Psoas muscle (tissue), 8 donors: ENCODE measurements around the gene EXD1. TPM values are rescaled to one million over a fixed set of nuclear protein-coding genes. Genes with fewer than 3 reads are reported as not detected.

ENCODE experiments used
- ATAC-seq, 4 donors: fragments of 200-7000 bp; cut with Tn5 transposase; one replicate each; pipeline ENCODE4 v1.9.1; 2020; ENCODE audit warnings: moderate library complexity in 3 of 4, mild to moderate bottlenecking in 2 of 4
- DNase-seq, 2 donors: peaks; one replicate each; pipeline ENCODE4 v3.0.0-alpha.2; 2020
- H3K27ac ChIP-seq: fragments of 200-600 bp; one replicate; pipeline ENCODE4 v1.8.0; 2022
- H3K27me3 ChIP-seq, 3 donors: fragments of 200-600 bp in 1 of 3; one replicate each; pipeline versions ENCODE4 v1.6.1 to v1.8.0; 2013 to 2022; ENCODE audit warnings: low read length in 2 of 3, mild to moderate bottlenecking in 2 of 3, moderate library complexity in 1 of 3; ENCODE audit not compliant: insufficient read depth in 3 of 3
- H3K36me3 ChIP-seq, 2 donors: fragments of 200-600 bp in 1 of 2; one replicate each; pipeline versions ENCODE4 v1.6.1 to v1.8.0; 2013 to 2022; ENCODE audit warnings: low read depth in 1 of 2, mild to moderate bottlenecking in 1 of 2, moderate library complexity in 1 of 2; ENCODE audit not compliant: insufficient read depth in 1 of 2
- H3K4me1 ChIP-seq: fragments of 200-600 bp; one replicate; pipeline ENCODE4 v1.8.0; 2022
- H3K4me3 ChIP-seq: fragments of 200-600 bp; one replicate; pipeline ENCODE4 v1.8.0; 2022; ENCODE audit warnings: mild to moderate bottlenecking
- H3K9me3 ChIP-seq: fragments of 200-600 bp; one replicate; pipeline ENCODE4 v1.8.0; 2022
- CTCF ChIP-seq: fragments of 200-600 bp; IDR thresholded peaks from one replicate; pipeline ENCODE4 v1.8.0; 2022; ENCODE audit warnings: antibody characterized with exemption
- WGBS, 3 donors: extraction: QIAGEN DNeasy Blood & Tissue Kit; methylation state at CpG; one replicate each; pipeline versions ENCODE4 v1.1.6 to v1.1.7; 2013; 5-methylcytosine and 5-hydroxymethylcytosine counted together
- intact Hi-C, 2 donors: fragments of 100-400 bp; cut with DNase I; formaldehyde crosslinking; loops; one replicate each; pipeline versions ENCODE4 v1.11.0 to v1.14.2; 2022
- polyA plus RNA-seq, 3 donors: library from polyadenylated mRNA; stranded (reverse); fragments of 200-250 nt; gene quantifications; one replicate each; pipeline ENCODE4 v1.2.3, GENCODE V29; 2013
- total RNA-seq, 4 donors: library from RNA; stranded (reverse); fragmentation: NEBNext Ultra II Directional in 2 of 4; extraction: Animal tissue kit (Norgen Biotek cat#: 25700) in 2 of 4; gene quantifications; one replicate each; pipeline versions ENCODE4 v1.2.1 to v1.2.4, GENCODE V29; 2021 to 2023
- donor health status: healthy with polysubstance abuse.
- donor health status: DM: no; HTN: no; CAD: no; lungs with moderate emphysema.
- donor health status: Bipolar disorder and iron deficiency.
- donor health status: healthy.
- donor health status: DM: yes; HTN: yes; CAD: no.
- donor health status: DM: no; HTN: no; CAD: no.
- donor health status: DM: no; HTN: no; CAD: no.
- donor health status: DM: yes; HTN: yes; CAD: no.

The EXD1 gene
- total and polyA plus RNA-seq, 7 donors: 0.43 TPM; not detected in 6

- intact Hi-C loops: no loop called here
- Histone ChIP-seq H3K4me3 (no peak overlapping the region), H3K4me1 (no peaks in the 10 kb centered on the region), H3K36me3 (no peaks in the 10 kb centered on the region), H3K9me3 (no peaks in the 10 kb centered on the region), H3K27ac (no peak overlapping the region), H3K27me3 (peaks cover 0 to 9% (median 0%) of the 10 kb centered on the region in 3 donors)
- TF ChIP-seq CTCF: no peak
- DNase-seq: no peak
- WGBS, 3 donors: 29 to 45% (median 32%) methylated on average over 1 of the region's 1 CpG
- ATAC-seq: no peak
Measured at GRCh38 chr15:41218851-41219250, 11.7 kb downstream of the EXD1 start.

- Histone ChIP-seq H3K4me1 (no peaks in the 10 kb centered on the region), H3K4me3 (no peak overlapping the region), H3K27ac (no peak overlapping the region), H3K27me3 (peaks cover 0 to 17% (median 0%) of the 10 kb centered on the region in 3 donors), H3K9me3 (no peaks in the 10 kb centered on the region), H3K36me3 (no peaks in the 10 kb centered on the region)
- DNase-seq (no peak), ATAC-seq (no peak)
- intact Hi-C loops: no loop called here
- no peak for TF ChIP-seq CTCF
- WGBS, 3 donors: 69 to 80% (median 71%) methylated on average over 2 of the region's 2 CpGs
Measured at GRCh38 chr15:41215708-41216107, 14.8 kb downstream of the EXD1 start.

- H3K4me3 ChIP-seq: no peak overlapping the region
- H3K4me1 ChIP-seq: no peaks in the 10 kb centered on the region
- TF ChIP-seq CTCF: no peak
- no peaks in the 10 kb centered on the region for H3K36me3 ChIP-seq
- no peak overlapping the region for H3K27ac ChIP-seq
- no peaks in the 10 kb centered on the region for H3K9me3 ChIP-seq
- no peak for ATAC-seq
- peaks cover 0 to 12% (median 0%) of the 10 kb centered on the region in 3 donors for H3K27me3 ChIP-seq
- intact Hi-C loops: no loop called here
- WGBS, 3 donors: 70 to 88% (median 79%) methylated on average over 5 of the region's 5 CpGs
- DNase-seq: no peak
Measured at GRCh38 chr15:41207687-41208448, 22.7 kb downstream of the EXD1 start.

- intact Hi-C loops: no loop called here
- 65 to 85% (median 69%) methylated on average over 3 of the region's 3 CpGs for WGBS, 3 donors
- Histone ChIP-seq H3K4me1 (no peaks in the 10 kb centered on the region), H3K36me3 (no peaks in the 10 kb centered on the region), H3K4me3 (no peak overlapping the region), H3K27ac (no peak overlapping the region), H3K9me3 (no peaks in the 10 kb centered on the region), H3K27me3 (peaks cover 0 to 4% (median 0%) of the 10 kb centered on the region in 3 donors)
- DNase-seq: no peak
- no peak for TF ChIP-seq CTCF
- ATAC-seq: no peak
Measured at GRCh38 chr15:41205315-41205714, 25.2 kb downstream of the EXD1 start.

GRCh38 chr15:41203395-41203794 is 27.2 kb downstream of the EXD1 start:
- 82 to 89% (median 84%) methylated on average over 7 of the region's 7 CpGs for WGBS, 3 donors
- ATAC-seq: no peak
- no peak for TF ChIP-seq CTCF
- Histone ChIP-seq H3K9me3 (no peaks in the 10 kb centered on the region), H3K27me3 (no peaks in the 10 kb centered on the region), H3K36me3 (no peaks in the 10 kb centered on the region), H3K4me3 (no peak overlapping the region), H3K4me1 (no peaks in the 10 kb centered on the region), H3K27ac (no peak overlapping the region)
- intact Hi-C loops: no loop called here
- no peak for DNase-seq
